T-helper 2 cell (primary cell): ENCODE measurements around the gene PITX1.

Source experiments
- DNase-seq, 5 experiments: peaks; one replicate each; pipeline versions ENCODE4 v3.0.0 to v3.0.0-alpha.2; 2012 to 2022

Gene PITX1

GRCh38 chr5:135062216-135063055 is 28.4 kb upstream of the PITX1 start:
- no peak for DNase-seq

GRCh38 chr5:135061001-135061400 is 27.0 kb upstream of the PITX1 start:
- no peak for DNase-seq

- DNase-seq = no peak
Measured at GRCh38 chr5:135060021-135060420, 26.0 kb upstream of the PITX1 start.

- no peak for DNase-seq
Measured at GRCh38 chr5:135059000-135059923, 25.2 kb upstream of the PITX1 start.

DNA sequence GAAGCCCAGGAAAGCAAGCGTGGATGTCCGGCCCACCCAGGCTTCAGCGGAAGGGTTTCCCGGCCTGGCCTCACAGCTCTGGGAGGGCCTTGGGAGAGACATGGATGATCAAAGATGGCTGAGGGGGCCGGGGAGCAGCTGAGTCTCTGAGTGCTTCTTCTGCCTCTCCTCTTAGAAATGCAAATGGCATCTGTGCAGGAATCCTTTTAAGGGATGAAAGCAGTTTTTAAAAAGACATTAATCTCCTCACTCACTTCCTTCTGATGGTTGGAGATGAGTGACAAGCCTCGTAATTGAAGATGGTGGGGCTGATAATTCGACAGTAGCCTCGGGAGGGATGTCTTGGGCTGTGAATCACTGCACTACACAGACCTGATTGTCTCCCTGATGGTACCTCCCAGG is 24.3 kb upstream of the PITX1 start:
- DNase-seq = no peak

GRCh38 chr5:135057233-135057632 is 23.2 kb upstream of the PITX1 start:
- no peak for DNase-seq

DNA sequence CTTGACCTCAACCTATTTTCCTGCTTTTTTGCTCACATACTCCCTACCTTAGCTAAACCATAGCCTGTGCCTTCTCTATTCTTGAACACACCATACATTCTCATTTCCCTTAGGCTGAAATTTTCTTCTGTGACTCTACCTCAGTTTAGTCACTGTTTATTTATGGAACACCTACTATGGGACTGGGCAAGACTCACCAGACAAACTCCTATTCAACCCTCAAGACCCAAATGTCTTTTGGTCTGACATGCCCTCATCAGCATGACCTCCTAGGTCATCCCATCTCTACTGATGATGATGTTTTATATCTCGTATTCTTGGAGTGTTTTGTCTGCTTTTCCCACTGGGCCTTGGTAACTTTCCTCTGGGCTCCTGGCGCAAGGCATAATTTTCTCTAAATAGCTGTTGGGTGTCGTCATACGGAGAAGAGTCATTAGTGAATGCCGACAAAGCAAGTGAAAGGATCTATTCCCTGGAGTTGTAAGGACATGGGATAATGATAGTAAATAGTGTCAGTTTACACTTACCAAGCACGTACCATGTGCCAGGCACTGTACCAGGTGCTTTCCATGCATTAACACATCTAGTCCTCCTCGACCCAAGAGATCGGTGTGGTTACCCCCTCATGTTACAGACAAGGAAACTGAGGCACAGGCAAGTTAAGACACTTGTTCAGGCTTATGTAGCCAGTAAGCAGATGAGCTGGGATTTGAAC is 22.4 kb upstream of the PITX1 start:
- DNase-seq = no peak

DNA sequence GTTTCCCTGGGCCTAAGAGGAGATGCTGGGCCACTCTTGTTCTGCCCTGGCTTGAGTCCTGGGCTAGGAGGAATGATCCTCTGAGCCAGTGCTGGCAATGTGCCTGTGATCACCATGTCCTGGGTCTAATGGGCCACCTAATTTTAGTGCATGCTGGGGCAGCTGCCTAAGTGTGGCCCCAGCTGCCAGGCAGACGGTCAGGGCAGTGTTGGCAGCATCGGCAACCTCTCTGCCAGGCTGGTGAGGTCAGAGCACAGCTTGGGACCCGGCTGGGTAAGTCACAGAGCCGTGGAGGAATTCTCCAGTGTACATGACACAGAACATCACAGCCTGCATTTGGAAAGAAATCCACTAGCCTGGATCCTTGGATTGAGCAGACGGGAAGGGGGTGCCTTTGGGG is 21.4 kb upstream of the PITX1 start:
- no peak for DNase-seq

DNA sequence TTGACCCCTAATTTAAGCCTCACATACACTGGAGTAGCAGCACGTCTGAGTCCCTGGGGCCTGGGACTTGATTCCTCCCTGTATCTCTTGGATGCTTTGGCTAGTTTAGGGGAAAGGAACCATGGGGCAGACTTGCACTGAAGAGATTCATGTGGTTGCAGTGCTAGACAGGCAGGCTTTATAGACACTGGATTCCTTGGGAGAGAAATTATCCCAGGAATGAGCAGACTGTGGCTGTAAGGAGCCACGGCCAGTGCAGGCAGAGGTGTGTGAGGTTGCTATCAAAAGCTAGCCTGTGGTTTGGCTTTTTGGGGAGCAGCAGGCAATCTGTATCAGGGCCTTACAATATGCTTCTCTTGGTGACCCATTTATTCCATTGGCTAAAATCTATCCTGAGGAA is 20.5 kb upstream of the PITX1 start:
- no peak for DNase-seq

- DNase-seq = no peak
Measured at GRCh38 chr5:135053989-135054388, 20.0 kb upstream of the PITX1 start.

DNA sequence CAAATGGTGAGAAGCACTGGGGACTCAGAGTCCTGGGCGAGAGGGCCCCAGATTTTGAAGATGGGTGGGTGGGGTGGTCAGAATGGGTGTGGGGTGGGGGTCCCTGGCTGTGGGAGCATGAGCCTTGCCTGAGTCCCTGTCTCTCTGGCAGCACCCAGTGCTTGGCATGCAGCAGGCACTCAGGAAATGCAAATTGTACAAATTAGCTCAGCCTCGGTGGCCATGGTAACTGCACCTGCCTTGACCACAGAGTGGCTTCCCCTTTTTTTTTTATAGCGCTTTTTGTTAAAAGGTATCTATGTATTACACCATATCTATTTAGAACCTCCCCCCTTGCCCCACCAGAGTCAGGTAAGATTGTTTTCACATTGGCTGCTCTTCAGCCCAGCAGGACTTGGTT is 19.2 kb upstream of the PITX1 start:
- peak in 1 of 5 experiments; percentile 24 for DNase-seq

DNA sequence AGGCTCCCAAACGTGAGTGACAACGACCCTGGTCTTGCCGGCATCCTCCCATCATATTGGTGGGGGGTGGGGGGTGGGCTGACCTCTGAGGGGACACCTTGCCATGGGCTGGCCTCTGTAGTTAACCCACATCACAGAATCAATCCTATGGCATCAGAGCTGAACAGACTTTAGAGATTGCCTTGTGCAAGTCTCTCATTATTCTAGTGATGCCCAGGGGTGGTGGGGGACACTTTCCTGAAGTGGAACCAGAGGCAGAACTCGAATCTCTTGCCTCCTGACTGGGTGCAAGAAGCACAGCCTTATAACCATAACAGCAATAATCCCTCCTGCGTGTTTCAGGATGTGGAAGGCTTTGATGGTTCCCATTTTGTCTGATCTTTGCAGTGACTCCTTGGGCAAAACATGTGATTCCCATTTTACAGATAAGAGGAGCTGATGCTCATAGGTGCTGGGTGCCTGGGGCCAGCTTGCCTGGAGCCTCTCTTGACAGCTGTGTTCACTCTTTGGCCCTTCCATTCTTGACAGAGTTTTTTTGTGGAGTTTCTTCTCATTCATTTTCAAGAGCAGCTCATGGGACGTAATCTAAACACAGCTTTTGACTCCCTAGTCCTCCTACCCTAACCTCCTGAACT is 18.6 kb upstream of the PITX1 start:
- no peak for DNase-seq

- no peak for DNase-seq
Measured at GRCh38 chr5:135051872-135052271, 17.8 kb upstream of the PITX1 start.

- DNase-seq = no peak
Measured at GRCh38 chr5:135051399-135051798, 17.4 kb upstream of the PITX1 start.

DNA sequence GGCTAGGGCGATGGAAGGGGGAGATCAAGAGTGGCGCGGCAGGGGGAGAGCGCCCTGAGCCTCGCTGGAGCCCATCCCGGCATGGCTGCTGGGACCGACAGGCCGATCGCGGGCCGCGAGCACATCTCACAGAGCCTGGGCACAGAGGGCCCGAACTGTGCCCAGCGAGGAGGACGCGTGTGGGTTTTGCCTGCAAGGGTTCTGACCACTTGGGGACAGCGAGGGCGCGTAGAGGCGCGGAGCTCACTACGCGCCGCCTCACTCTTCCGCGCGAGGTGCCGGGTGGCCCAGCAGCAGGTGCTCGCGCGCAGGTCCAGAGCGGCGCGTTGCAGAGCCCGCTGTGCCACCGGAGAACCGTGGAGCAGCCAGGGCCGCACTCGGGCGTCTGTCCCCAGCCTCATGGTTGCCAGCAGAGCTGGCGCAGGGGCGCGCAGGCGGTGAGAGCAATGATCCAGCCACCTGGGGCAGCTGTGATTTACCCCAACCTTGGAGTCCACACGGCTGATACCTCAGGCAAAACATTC is 16.3 kb upstream of the PITX1 start:
- no peak for DNase-seq

DNA sequence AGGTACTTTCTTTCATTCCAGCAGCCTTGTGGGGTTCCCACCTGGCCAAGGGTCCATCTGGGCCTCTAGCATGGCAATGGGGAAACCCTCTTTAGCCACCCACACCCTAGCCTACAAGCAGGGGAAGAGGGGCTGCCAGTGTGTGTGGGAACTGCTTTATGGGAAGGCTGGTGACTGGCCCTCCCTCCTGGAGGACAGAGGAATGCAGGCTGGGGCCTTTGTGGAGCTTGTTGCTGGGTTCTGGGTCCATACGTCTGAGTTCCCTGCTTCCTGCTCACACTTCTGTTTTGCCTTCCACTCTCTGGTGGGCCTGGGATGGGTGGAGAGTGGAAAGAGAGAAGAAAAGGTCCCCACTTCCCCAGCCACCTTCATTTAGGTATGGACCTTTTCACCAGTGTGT is 14.9 kb upstream of the PITX1 start:
- DNase-seq = no peak

DNA sequence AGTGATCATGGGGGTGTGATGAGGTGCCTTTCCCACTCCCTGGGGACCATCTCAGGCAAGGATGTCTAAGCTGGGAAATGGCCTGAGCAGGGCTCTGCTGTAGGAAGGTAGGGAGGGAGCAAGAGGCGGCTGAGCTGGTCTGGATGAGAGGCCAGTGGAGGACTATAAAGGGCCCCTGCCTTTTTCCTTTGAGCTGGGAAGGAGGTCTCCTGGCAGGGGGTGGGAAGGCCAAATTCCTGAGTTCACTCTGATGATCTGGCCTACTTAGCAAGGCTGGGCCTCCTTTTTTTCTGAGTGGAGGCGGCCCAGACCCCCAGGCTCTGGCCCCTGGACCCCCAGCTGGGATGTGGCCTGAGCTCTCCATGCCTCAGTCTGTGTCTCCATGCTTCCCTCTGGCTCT is 14.3 kb upstream of the PITX1 start:
- DNase-seq = no peak

DNA sequence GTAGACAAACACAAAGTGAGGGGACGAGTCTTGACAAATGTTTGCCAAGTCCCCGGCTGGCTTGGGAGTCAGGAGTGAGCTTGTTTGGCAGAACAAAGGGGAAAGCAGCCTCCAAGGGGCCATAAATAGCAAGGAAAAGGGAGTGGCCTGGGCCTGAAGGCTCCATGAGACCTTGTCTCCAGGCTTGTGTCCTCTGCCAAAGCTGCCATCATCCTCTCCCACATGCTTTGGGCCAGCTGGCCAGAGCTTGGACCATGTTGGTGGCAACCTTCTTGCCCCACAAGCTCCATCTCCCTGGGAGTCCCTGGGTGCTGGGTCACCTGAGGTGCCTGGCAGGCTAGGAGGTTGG is 13.3 kb upstream of the PITX1 start:
- DNase-seq = no peak

- no peak for DNase-seq
Measured at GRCh38 chr5:135046661-135047346, 12.8 kb upstream of the PITX1 start.

GRCh38 chr5:135045488-135045887 is 11.5 kb upstream of the PITX1 start:
- DNase-seq = no peak

GRCh38 chr5:135042595-135042994 is 8.6 kb upstream of the PITX1 start:
- DNase-seq = no peak

- DNase-seq = no peak
Measured at GRCh38 chr5:135041726-135042125, 7.7 kb upstream of the PITX1 start.
